Parathyroid adenoma (tissue), 2 donors: ENCODE data around the gene MSH2.

Experiments
- H2AFZ ChIP-seq: fragments of 300-600 bp; sonication (generic); one replicate; pipeline ENCODE4 v1.7.0; 2017; ENCODE audit warnings: antibody characterized with exemption, mild to moderate bottlenecking
- H3K27ac ChIP-seq: fragments of 300-600 bp; sonication (generic); one replicate; pipeline ENCODE4 v1.7.0; 2017
- H3K27me3 ChIP-seq: fragments of 300-600 bp; sonication (generic); one replicate; pipeline ENCODE4 v1.7.0; 2017; ENCODE audit warnings: low read length; ENCODE audit not compliant: control insufficient read depth, insufficient read depth
- H3K36me3 ChIP-seq: fragments of 300-600 bp; sonication (generic); one replicate; pipeline ENCODE4 v1.7.0; 2017; ENCODE audit warnings: low read length; ENCODE audit not compliant: control insufficient read depth, insufficient read depth
- H3K4me1 ChIP-seq: fragments of 300-600 bp; sonication (generic); one replicate; pipeline ENCODE4 v1.7.0; 2017; ENCODE audit warnings: control low read depth
- H3K4me2 ChIP-seq: fragments of 300-600 bp; sonication (generic); one replicate; pipeline ENCODE4 v1.7.0; 2017; ENCODE audit warnings: low read length
- H3K4me3 ChIP-seq: fragments of 300-600 bp; sonication (generic); one replicate; pipeline ENCODE4 v1.7.0; 2017; ENCODE audit warnings: low read depth, low read length
- H3K79me2 ChIP-seq: fragments of 300-600 bp; sonication (generic); one replicate; pipeline ENCODE4 v1.7.0; 2017; ENCODE audit warnings: control low read depth
- H3K9ac ChIP-seq: fragments of 300-600 bp; sonication (generic); one replicate; pipeline ENCODE4 v1.7.0; 2017; ENCODE audit warnings: mild to moderate bottlenecking
- H3K9me3 ChIP-seq: fragments of 300-600 bp; sonication (generic); one replicate; pipeline ENCODE4 v1.7.0; 2017; ENCODE audit warnings: low read length; ENCODE audit not compliant: control insufficient read depth
- CTCF ChIP-seq: fragments of 300-600 bp; sonication (generic); IDR thresholded peaks from one replicate; pipeline ENCODE4 v1.7.0; 2017; ENCODE audit warnings: antibody characterized with exemption, mild to moderate bottlenecking
- donor health status: primary hyperparathyroidism.

MSH2 gene

GRCh38 chr2:47375307-47375706 lies 27.6 kb upstream of the MSH2 start:
- H3K79me2 ChIP-seq = peaks cover 8% of the 10 kb centered on the region
- no peaks in the 10 kb centered on the region for H3K4me1 ChIP-seq
- H3K27ac ChIP-seq = no peak overlapping the region
- no peaks in the 10 kb centered on the region for H3K36me3 ChIP-seq
- no peak overlapping the region for H2AFZ ChIP-seq
- H3K4me2 ChIP-seq = no peak overlapping the region
- no peak for TF ChIP-seq CTCF
- H3K4me3 ChIP-seq = no peak overlapping the region
- H3K9ac ChIP-seq = no peak overlapping the region
- H3K9me3 ChIP-seq = no peaks in the 10 kb centered on the region
- no peaks in the 10 kb centered on the region for H3K27me3 ChIP-seq

DNA sequence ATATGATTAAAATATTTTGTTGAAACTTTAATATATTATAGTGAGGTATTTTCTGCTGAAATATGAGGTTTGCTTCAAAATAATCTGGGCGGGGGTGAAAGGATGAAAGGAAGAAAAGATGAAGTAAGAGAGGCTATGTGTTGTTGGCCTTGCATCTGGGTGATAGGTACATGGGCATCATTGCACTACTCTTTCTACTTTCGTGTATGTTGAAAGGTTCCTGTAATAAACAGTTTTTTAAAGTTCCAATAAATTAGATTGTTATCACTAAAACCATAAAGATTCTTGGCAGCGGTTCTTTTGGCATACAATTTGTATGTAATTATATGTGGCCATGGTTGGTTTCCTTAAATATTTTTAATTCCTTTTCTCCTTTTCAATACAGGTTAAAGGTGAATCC lies 23.6 kb upstream of the MSH2 start:
- Histone ChIP-seq H3K4me1 (no peaks in the 10 kb centered on the region), H3K9me3 (no peaks in the 10 kb centered on the region), H3K36me3 (no peaks in the 10 kb centered on the region), H2AFZ (no peak overlapping the region), H3K27me3 (no peaks in the 10 kb centered on the region), H3K9ac (no peak overlapping the region), H3K4me2 (no peak overlapping the region), H3K27ac (no peak overlapping the region), H3K79me2 (no peaks in the 10 kb centered on the region), H3K4me3 (no peak overlapping the region)
- TF ChIP-seq CTCF = no peak

GRCh38 chr2:47381408-47381807 lies 21.5 kb upstream of the MSH2 start:
- Histone ChIP-seq H3K4me2 (no peak overlapping the region), H3K36me3 (no peaks in the 10 kb centered on the region), H3K9ac (no peak overlapping the region), H3K4me1 (no peaks in the 10 kb centered on the region), H2AFZ (no peak overlapping the region), H3K79me2 (no peaks in the 10 kb centered on the region), H3K27ac (no peak overlapping the region), H3K27me3 (no peaks in the 10 kb centered on the region), H3K9me3 (no peaks in the 10 kb centered on the region), H3K4me3 (no peak overlapping the region)
- TF ChIP-seq CTCF = no peak

- Histone ChIP-seq H3K36me3 (no peaks in the 10 kb centered on the region), H3K9me3 (no peaks in the 10 kb centered on the region), H3K27ac (no peak overlapping the region), H2AFZ (no peak overlapping the region), H3K9ac (no peak overlapping the region), H3K79me2 (no peaks in the 10 kb centered on the region), H3K4me3 (no peak overlapping the region), H3K4me1 (no peaks in the 10 kb centered on the region), H3K4me2 (no peak overlapping the region), H3K27me3 (no peaks in the 10 kb centered on the region)
- TF ChIP-seq CTCF = no peak
These were observed 16.4 kb upstream of the MSH2 start for GRCh38 chr2:47386551-47386950.

GRCh38 chr2:47388888-47389287 lies 14.1 kb upstream of the MSH2 start:
- Histone ChIP-seq H3K4me2 (no peak overlapping the region), H2AFZ (no peak overlapping the region), H3K27ac (no peak overlapping the region), H3K36me3 (no peaks in the 10 kb centered on the region), H3K9me3 (no peaks in the 10 kb centered on the region), H3K27me3 (no peaks in the 10 kb centered on the region), H3K4me1 (no peaks in the 10 kb centered on the region), H3K79me2 (no peaks in the 10 kb centered on the region), H3K9ac (no peak overlapping the region), H3K4me3 (no peak overlapping the region)
- no peak for TF ChIP-seq CTCF
